GM23248 (cell line): ENCODE results near the gene DENND2D.

Experiments used
- EZH2 ChIP-seq: fragments of 200-600 bp; sonication (generic); IDR thresholded peaks from 2 replicates; pipeline ENCODE4 v1.6.1; 2018; ENCODE audit warnings: antibody characterized with exemption, mild to moderate bottlenecking; ENCODE audit not compliant: insufficient read depth, poor library complexity, severe bottlenecking
- EZH2phosphoT487 ChIP-seq: fragments of 200-600 bp; sonication (generic); IDR thresholded peaks from 2 replicates; pipeline ENCODE4 v1.6.1; 2018; ENCODE audit warnings: antibody characterized with exemption, moderate library complexity, mild to moderate bottlenecking, low read depth; ENCODE audit not compliant: insufficient read depth

DNA sequence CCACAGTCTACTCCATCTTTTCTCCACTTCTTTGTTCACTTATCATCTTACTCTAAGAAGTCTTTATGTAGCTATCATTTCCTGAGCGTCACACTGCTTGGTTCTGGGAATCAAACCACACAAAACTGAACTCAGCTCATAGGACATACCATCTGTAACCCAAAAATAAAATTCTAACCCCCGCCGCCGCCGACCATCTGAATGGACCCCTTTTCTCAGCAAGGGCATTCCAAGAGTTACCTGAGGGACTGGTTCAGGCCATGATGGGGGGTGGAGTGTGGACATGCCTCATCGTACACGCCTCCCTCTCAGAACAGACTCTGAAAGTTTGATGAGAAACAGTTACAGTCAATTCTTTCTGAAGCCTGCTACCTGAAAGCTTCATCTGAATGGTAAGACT lies 14.4 kb upstream of the DENND2D start:
- no peak for TF ChIP-seq EZH2phosphoT487
- no peak for TF ChIP-seq EZH2
